ENCODE data around the gene IL15. TPM values are rescaled to one million over a fixed set of nuclear protein-coding genes. Genes with fewer than 3 reads are reported as not detected.

The IL15 gene
- total RNA-seq, 6 donors from 2014 or later: 2.1 to 12.1 (median 7.4) TPM

DNA sequence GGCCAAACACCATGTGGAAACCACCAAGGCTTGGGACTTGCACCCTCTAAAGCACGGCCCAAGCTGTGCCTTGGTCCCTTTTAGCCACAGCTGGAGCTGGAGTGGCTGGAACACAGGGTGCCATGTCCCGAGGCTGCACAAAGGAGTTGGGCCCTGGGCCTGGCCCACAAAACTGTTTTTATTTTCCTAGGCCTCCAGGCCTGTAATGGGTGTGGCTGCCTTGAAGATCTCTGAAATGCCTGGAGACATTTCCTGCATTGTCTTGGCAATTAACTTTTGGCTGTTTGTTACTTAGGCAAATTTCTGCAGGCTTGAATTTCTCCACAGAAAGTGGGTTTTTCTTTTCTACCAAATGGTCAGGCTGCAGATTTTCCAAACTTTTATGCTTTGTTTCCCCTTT lies 55.7 kb downstream of the IL15 start:
- H3K4me3 ChIP-seq: no peak overlapping the region
- no peak for TF ChIP-seq CTCF (IDR thresholded peaks at IDR 0.05)
- TF ChIP-seq POLR2AphosphoS5 (IDR thresholded peaks at IDR 0.05): no peak
- TF ChIP-seq EP300 (IDR thresholded peaks at IDR 0.05): no peak
- TF ChIP-seq POLR2A (IDR thresholded peaks at IDR 0.05): no peak
- no peaks in the 10 kb centered on the region for H3K36me3 ChIP-seq
- H3K9me3 ChIP-seq: peaks cover 0 to 4% (median 0%) of the 10 kb centered on the region in 4 donors
- DNase-seq (no peak), ATAC-seq (ENCODE audit: low FRiP score in 2 of 2) (no peak)
- H3K27ac ChIP-seq: no peak overlapping the region
- H3K4me1 ChIP-seq: peaks cover 0 to 2% (median under 1%) of the 10 kb centered on the region in 4 donors
- no peaks in the 10 kb centered on the region for H3K27me3 ChIP-seq
- WGBS, 2 donors: 82 to 85% methylated on average over 2 of the region's 2 CpGs

DNA sequence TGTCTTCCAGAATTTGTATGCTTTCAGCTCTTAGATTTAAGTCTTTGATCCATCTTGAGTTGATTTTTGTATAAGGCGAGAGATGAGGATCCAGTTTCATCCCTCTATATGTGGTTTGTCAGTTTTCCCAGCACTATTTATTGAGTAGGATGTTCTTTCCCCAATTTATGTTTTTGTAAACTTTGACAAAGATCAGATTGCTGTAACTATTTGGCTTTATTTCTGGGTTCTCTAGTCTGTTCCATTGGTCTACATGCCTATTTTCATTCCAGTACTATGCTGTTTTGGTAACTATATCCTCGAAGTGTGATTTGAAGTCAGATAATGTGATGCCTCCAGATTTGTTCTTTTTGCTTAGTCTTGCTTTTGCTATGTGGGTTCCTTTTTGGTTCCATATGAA lies 60.7 kb downstream of the IL15 start:
- no peaks in the 10 kb centered on the region for H3K36me3 ChIP-seq
- no peaks in the 10 kb centered on the region for H3K27me3 ChIP-seq
- TF ChIP-seq CTCF (IDR thresholded peaks at IDR 0.05): no peak
- ATAC-seq (ENCODE audit: low FRiP score in 2 of 2) (no peak), DNase-seq (no peak)
- no peak overlapping the region for H3K4me3 ChIP-seq
- peaks cover 0 to 4% (median 0%) of the 10 kb centered on the region in 4 donors for H3K9me3 ChIP-seq
- no peaks in the 10 kb centered on the region for H3K4me1 ChIP-seq
- H3K27ac ChIP-seq: no peak overlapping the region
- WGBS, 2 donors: 93 to 94% methylated on average over 2 of the region's 2 CpGs

GRCh38 chr4:141702472-141703182 lies 66.2 kb downstream of the IL15 start:
- no peaks in the 10 kb centered on the region for H3K36me3 ChIP-seq
- no peaks in the 10 kb centered on the region for H3K27me3 ChIP-seq
- TF ChIP-seq POLR2A (IDR thresholded peaks at IDR 0.05): no peak
- DNase-seq (no peak), ATAC-seq (ENCODE audit: low FRiP score in 2 of 2) (peak in 1 of 2 donors; percentile 43)
- no peaks in the 10 kb centered on the region for H3K9me3 ChIP-seq
- no peak overlapping the region for H3K27ac ChIP-seq
- 93 to 97% methylated on average over 3 of the region's 3 CpGs for WGBS, 2 donors
- no peaks in the 10 kb centered on the region for H3K4me1 ChIP-seq
- no peak overlapping the region for H3K4me3 ChIP-seq

- Histone ChIP-seq H3K4me1 (no peaks in the 10 kb centered on the region), H3K27me3 (no peaks in the 10 kb centered on the region), H3K27ac (no peak overlapping the region), H3K4me3 (no peak overlapping the region), H3K36me3 (no peaks in the 10 kb centered on the region), H3K9me3 (no peaks in the 10 kb centered on the region)
- TF ChIP-seq POLR2AphosphoS5 (IDR thresholded peaks at IDR 0.05): no peak
- no peak for TF ChIP-seq POLR2A (IDR thresholded peaks at IDR 0.05)
- no peak for TF ChIP-seq CTCF (IDR thresholded peaks at IDR 0.05)
- no peak for TF ChIP-seq EP300 (IDR thresholded peaks at IDR 0.05)
- no peak for ATAC-seq (ENCODE audit: low FRiP score in 2 of 2)
- no peak for DNase-seq
- WGBS, 2 donors: 86 to 88% methylated on average over 2 of the region's 2 CpGs
Measured at GRCh38 chr4:141703497-141703896, 67.1 kb downstream of the IL15 start.

DNA sequence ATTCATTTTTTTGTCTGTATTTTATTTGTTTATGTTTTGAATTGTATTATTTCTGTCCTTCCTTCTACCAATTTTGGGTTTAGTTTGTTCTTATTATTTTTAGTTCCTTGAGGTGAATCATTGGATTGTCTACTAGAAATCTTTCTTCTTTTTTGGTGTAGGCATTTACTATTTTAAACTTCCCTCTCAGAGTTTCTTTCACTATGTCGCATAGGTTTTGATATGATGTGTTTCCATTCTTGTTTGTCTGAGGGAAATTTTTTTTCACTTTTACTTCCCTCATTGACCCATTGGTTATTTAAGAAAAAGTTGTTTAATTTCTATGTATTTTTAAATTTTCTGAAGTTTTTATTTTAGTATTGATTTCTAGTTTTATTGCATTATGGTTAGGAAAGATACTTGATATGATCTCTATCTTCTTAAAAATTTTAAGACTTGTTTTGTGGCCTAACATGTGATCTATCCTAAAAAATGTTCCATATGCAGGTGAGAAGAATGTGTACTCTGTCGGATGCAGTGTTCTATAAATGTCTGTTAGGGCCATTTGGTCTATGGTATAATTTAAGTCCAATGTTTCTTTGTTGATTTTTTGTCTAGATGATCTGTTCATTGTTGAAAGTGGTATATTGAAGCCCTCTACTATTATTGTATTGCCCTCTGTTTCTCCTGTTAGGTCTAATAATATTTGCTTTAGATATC lies 68.8 kb downstream of the IL15 start:
- H3K27ac ChIP-seq: no peak overlapping the region
- no peak for ATAC-seq (ENCODE audit: low FRiP score in 2 of 2)

More for the DNA sequence above, 68.8 kb downstream of the IL15 start:
- Histone ChIP-seq H3K27me3 (no peaks in the 10 kb centered on the region), H3K36me3 (no peaks in the 10 kb centered on the region), H3K4me1 (no peaks in the 10 kb centered on the region), H3K9me3 (no peaks in the 10 kb centered on the region), H3K4me3 (no peak overlapping the region)
- WGBS, 2 donors: 85 to 86% methylated on average over 2 of the region's 2 CpGs
- TF ChIP-seq POLR2A (IDR thresholded peaks at IDR 0.05): no peak
- no peak for DNase-seq
